Superior temporal gyrus (tissue), 1 donor: Measurements from ENCODE around the gene PLXNA3.
"Not testable (repeated sequence)": the region's sequence is repeated elsewhere in the genome, so short reads cannot be mapped to it uniquely, and the experiment has no call there.

ENCODE experiments used
- DNase-seq: peaks from one replicate; pipeline ENCODE4 v3.0.0-alpha.2; 2016; ENCODE audit errors: extremely low spot score

Gene PLXNA3

GRCh38 chrX:154501423-154501822 lies 43.3 kb downstream of the PLXNA3 start:
- not testable (repeated sequence) for DNase-seq

DNA sequence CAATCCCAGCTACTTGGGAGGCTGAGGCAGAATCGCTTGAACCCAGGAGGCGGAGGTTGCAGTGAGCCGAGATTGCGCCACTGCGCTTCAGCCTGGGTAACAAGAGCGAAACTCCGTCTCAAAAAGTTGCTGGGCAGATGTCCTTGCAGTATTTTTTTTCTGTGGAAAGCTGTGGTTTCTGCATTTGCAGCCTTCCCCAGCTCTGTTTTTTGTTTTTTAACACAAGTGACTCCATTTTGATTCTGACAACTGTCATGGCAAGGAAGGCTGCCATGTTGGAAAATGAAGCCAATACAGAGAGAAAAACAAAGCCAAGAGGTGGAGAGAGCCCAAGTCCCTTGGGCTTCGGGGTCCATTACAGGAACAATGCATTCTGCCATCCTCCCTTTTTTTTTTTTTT lies 44.0 kb downstream of the PLXNA3 start:
- no peak for DNase-seq

DNA sequence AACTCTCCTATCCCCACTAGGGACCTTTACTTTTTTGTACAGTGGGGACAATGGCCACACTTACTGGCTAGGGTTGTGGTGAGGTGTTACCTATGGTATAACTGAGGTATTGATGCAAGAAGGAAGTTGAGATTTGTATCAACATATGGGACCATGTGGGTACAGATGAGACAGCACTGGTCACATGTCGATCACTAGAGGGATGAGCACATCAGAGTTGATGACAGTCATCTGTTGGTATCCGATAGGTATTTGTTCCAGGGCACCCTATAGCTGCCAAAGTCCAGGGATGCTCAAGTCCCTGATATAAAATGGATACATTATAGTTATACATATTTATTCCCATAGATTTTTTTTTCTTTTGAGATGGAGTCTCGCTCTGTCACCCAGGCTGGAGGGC lies 44.9 kb downstream of the PLXNA3 start:
- DNase-seq, result no peak

DNA sequence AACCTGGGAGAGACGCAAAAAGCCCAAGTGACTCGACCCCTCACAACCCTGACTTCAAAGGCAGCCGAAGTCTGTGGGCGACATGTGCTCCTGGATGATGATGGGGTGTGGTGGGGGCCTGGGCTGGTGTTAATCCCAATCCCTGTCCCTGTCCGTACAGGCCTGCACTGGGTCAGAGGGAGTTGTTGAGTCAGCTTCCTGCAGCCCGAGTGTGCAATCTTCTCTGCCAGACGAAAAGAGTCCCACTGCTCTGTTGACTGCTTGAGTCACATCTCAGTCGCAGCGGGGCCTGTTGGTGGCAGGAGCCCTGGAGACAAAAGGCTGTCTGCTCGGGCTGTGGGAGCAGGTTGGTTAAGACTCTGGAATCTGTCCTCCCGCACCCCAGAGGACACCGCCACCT lies 47.7 kb downstream of the PLXNA3 start:
- DNase-seq, result no peak

DNA sequence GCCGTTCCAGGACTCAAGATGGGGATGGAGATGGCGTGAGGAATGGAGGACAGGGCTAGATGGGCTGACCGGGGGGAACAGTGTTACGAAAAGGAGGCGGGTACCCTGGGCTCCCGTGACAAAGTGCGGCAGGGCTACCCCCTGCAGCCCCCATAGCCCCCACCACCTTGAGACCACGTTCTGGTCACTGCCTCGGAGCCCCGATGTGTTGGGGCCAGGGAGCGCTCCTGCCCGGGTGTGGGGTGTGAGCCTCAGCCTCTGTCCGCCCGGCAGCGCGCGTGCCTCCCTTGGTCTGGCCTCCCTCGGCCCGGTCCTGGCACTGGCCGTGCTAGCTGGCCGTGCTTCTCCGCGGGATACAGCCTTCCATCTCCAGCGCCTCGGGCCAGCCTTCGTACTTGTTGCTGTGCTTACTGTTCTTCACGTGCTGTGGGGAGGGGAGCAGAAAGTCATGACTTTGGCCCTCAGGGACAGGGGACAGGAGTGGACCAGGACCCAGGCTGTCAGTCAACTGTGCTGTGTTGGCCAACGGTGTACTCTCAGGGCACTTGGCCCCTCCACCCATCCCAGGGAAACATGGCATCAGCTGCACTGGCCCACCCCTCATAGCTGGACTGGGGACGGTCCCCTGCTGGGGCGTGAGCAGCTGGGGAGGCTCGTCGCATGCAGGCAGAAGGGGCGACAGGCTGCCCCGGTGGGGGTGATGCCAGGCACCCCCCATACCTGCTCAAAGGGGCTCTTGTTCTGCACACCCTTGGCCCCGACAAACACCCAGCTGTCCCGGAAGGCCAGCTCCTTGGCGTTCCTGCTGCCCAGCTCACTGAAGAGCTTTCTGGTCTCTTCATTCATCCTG lies 48.6 kb downstream of the PLXNA3 start:
- DNase-seq, result no peak

- DNase-seq, result no peak
Measured at GRCh38 chrX:154507673-154508383, 49.7 kb downstream of the PLXNA3 start.

DNA sequence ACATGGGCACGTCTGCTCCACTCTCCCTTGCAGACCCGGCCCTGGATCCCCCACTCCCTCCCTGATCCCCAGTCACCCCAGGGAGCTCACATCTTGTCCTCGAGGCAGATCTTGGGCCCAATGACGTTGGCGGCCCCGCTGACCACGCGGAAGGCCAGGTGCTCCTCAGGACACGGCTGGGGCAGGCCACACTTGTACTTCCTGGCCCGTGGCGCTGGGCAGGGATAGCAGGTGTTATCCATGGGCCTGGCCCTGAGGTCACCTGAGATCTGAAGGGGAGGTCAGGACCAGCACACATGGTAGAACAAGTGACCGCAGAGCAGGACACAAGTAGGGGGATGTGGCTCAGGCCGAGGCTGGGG lies 50.3 kb downstream of the PLXNA3 start:
- no peak for DNase-seq

GRCh38 chrX:154509455-154509854 lies 51.4 kb downstream of the PLXNA3 start:
- DNase-seq, result no peak

DNA sequence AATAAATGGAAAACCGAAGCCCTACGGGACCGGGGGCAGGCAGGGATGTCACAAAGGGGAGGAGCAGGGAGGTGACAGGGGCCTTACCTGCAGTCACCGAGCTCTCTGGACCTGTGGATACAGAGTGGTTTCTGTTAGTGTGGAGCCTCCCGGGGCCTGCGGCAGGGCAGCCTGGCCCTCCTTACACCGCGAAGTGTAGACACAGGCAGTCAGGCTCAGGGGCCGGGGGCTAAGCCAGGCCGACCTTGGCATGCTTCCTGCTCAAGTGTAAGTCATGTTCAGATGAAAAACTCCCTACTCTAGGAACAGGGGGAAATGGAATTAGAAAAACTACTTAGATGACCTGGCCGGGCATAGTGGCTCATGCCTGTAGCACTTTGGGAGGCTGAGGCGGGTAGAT lies 53.7 kb downstream of the PLXNA3 start:
- no peak for DNase-seq

DNA sequence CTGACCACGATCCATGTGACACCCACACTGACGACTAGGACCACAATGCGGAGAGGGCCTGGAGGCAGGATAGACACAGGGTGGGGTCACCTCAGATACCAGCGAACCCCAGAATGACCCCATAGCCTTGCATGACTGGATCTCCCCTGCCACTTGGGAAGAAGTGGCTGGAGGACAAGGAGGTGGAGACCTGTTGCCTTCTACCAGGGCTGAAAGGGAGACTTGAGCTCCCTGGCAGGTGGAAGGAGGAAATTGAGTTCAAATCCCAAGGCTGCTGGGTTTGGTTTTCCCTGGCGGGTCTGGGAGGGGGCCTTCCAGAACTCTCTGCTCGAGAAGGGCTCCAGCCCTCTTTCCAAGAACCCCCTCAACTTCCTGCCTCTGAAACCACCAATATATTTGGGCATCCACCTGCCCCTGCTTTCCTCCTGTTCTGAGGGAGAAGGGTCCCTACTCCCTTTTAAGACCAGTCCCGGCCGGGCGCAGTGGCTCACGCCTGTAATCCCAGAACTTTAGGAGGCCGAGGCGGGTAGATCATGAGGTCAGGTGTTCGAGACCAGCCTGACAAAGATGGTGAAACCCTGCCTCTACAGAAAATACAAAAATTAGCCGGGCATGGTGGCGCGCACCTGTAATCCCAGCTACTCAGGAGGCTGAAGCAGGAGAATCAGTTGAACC lies 54.9 kb downstream of the PLXNA3 start:
- DNase-seq, result no peak

- DNase-seq, result no peak
Measured at GRCh38 chrX:154513716-154514115, 55.6 kb downstream of the PLXNA3 start.

GRCh38 chrX:154515090-154515965 lies 57.2 kb downstream of the PLXNA3 start:
- DNase-seq, result no peak

DNA sequence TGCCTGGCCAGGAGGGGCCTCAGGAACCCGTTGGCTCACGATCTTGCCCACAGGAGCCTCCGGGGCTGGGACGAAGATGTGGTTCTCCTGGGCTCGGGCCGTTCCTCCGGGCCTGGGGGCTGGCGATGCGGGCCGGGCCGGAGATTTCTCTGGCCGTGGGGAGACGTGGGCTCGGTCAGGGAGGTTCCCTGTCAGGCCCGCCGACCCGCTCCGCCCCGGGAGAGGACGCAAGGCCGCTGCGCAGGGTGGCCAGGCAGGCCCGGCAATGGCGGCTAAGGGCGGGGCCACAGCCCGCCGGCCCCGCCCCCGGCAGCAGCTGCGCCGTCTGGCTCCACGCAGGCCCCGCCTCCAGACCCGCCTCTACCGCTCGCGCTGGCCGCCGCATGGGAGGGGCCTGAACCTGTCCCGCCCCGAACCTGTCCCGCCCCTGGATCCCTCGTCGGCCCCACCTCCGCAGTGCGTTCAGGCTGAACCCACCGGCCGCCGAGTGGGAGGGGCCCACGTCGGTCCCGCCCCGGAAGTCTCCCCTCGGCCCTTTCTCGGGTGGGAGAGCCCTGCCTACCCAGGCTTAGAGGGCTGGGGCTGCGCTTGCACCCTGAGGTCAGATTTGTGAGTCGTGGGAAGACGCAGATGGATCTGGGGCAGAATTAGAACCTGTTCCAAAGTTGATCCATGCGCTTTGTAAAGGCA lies 58.0 kb downstream of the PLXNA3 start, which contains the start of gene FAM3A:
TSS of gene FAM3A (minus strand) at position 267 of the 690 bp plus-strand sequence. CDS start 460 bp downstream, outside the sequence.
- DNase-seq, result peak; percentile 81

DNA sequence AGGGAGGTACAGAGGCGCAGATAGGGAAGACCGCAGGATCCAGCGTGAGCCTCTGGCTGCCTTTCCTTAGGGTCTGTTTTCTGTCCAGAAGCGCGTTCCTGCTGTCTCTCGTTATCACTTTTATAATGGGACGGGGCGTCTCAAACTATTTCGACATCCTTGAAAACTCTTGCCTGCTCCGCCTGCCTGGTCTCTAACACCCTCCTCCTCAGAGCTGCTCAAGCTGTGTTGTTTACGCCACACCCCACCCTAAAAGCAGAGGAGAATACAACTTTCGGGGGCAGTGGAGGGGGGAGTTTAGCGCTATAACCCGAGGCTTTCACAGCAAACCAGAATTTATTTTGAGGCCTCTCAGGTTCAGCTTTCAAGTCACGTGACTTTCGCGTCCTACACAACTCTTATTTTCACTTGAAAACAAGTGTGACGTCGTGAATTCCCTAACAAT lies 58.6 kb downstream of the PLXNA3 start:
- DNase-seq, result peak; percentile 64

GRCh38 chrX:154517101-154517781 lies 59.2 kb downstream of the PLXNA3 start:
- DNase-seq, result peak; percentile 11

GRCh38 chrX:154519389-154519788 lies 61.3 kb downstream of the PLXNA3 start:
- DNase-seq, result no peak

DNA sequence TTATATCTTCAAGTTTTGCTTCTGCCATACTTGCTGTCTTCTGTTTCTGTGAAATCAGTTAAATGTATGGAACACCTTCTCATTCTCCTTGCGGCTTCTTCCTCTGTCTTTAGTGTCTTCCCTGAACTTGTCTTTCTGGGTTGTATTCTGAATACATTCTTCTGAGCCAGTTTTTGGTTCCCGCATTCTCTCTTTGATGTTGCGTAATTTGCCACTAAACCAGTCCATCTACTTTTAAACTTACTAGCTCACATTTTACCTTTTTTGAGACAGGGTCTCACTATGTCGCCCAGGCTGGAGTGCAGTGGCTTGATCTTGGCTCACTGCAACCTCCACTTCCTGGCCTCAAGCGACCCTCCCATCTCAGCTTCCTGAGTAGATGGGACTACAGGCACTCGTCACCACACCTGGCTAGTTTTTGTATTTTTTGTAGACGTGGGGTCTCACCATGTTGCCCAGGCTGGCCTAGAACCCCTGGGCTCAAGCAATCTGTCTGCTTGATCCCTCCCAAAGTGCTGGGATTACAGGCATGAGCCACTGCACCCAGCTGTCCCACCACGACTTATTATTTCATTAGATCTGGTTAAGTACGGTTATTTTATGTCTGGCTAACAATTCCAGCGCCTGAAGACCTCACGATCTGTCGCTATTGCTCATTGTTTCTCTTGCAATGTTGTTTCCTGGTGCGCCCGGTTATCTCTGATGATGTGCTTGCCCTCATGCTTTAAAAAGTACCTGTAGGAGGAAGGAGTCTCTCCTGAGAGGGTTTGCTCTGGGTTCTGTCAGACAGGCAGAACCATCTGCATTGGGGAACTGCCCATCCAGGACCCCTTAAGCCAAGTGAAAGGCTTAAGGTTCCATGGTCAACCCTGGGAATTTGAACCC lies 67.8 kb downstream of the PLXNA3 start:
- DNase-seq, result no peak

GRCh38 chrX:154526901-154527675 lies 69.0 kb downstream of the PLXNA3 start:
- DNase-seq, result peak; percentile 81
